ENCODE data around the gene KCNIP1.

GRCh38 chr5:170552621-170553115, 48.8 kb downstream of the KCNIP1 start:
- TF ChIP-seq, protein P1, sequence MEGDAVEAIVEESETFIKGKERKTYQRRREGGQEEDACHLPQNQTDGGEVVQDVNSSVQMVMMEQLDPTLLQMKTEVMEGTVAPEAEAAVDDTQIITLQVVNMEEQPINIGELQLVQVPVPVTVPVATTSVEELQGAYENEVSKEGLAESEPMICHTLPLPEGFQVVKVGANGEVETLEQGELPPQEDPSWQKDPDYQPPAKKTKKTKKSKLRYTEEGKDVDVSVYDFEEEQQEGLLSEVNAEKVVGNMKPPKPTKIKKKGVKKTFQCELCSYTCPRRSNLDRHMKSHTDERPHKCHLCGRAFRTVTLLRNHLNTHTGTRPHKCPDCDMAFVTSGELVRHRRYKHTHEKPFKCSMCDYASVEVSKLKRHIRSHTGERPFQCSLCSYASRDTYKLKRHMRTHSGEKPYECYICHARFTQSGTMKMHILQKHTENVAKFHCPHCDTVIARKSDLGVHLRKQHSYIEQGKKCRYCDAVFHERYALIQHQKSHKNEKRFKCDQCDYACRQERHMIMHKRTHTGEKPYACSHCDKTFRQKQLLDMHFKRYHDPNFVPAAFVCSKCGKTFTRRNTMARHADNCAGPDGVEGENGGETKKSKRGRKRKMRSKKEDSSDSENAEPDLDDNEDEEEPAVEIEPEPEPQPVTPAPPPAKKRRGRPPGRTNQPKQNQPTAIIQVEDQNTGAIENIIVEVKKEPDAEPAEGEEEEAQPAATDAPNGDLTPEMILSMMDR (IDR thresholded peaks at IDR 0.05) = no peak
- no peak for TF ChIP-seq POLR2A (IDR thresholded peaks at IDR 0.05)
